NCI-H1048 (cell line): ENCODE data around the gene CCDC141.
"Not testable (repeated sequence)": the region's sequence is repeated elsewhere in the genome, so short reads cannot be mapped to it uniquely, and the experiment has no call there.

Experiments used
- DNase-seq: peaks from one replicate; lab custom pipeline; 2025; lab: John Stamatoyannopoulos, UW

Gene CCDC141

GRCh38 chr2:179049546-179050311 lies at the start of gene CCDC141:
CCDC141 (minus strand) TSS chr2:179050137; CDS start chr2:179049941, 196 bp downstream.
- no peak for DNase-seq

GRCh38 chr2:179098080-179098689 lies 48.2 kb upstream of the CCDC141 start:
- no peak for DNase-seq

- DNase-seq = no peak
Measured at GRCh38 chr2:179097131-179097530, 47.2 kb upstream of the CCDC141 start.

GRCh38 chr2:179096090-179096489 lies 46.2 kb upstream of the CCDC141 start:
- DNase-seq = peak; percentile 13

- not testable (repeated sequence) for DNase-seq
Measured at GRCh38 chr2:179092912-179093311, 43.0 kb upstream of the CCDC141 start.

- no peak for DNase-seq
Measured at GRCh38 chr2:179082697-179083096, 32.8 kb upstream of the CCDC141 start.

GRCh38 chr2:179081954-179082353 lies 32.0 kb upstream of the CCDC141 start:
- DNase-seq = no peak

- DNase-seq = no peak
Measured at GRCh38 chr2:179072527-179072926, 22.6 kb upstream of the CCDC141 start.

- DNase-seq = no peak
Measured at GRCh38 chr2:179071810-179072355, 21.9 kb upstream of the CCDC141 start.

GRCh38 chr2:179070895-179071294 lies 21.0 kb upstream of the CCDC141 start:
- no peak for DNase-seq

GRCh38 chr2:179069685-179070084 lies 19.7 kb upstream of the CCDC141 start:
- DNase-seq = no peak

- DNase-seq = no peak
Measured at GRCh38 chr2:179068991-179069643, 19.2 kb upstream of the CCDC141 start.

GRCh38 chr2:179059026-179059700 lies 9.2 kb upstream of the CCDC141 start:
- DNase-seq = no peak

GRCh38 chr2:179057737-179058136 lies 7.8 kb upstream of the CCDC141 start:
- no peak for DNase-seq

GRCh38 chr2:179053568-179053967 lies 3.6 kb upstream of the CCDC141 start:
- not testable (repeated sequence) for DNase-seq

GRCh38 chr2:179051250-179051649 lies 1.3 kb upstream of the CCDC141 start:
- DNase-seq = no peak

GRCh38 chr2:179050755-179051154 lies 818 bp upstream of the CCDC141 start:
- DNase-seq = no peak

GRCh38 chr2:179049203-179049545 lies 763 bp downstream of the CCDC141 start:
- no peak for DNase-seq

- DNase-seq = no peak
Measured at GRCh38 chr2:179048099-179048498, 1.8 kb downstream of the CCDC141 start.

GRCh38 chr2:179045602-179046001 lies 4.3 kb downstream of the CCDC141 start:
- DNase-seq = not testable (repeated sequence)

- DNase-seq = no peak
Measured at GRCh38 chr2:179044500-179044899, 5.4 kb downstream of the CCDC141 start.

- DNase-seq = no peak
Measured at GRCh38 chr2:179037807-179038206, 12.1 kb downstream of the CCDC141 start.
